Heart right ventricle (tissue), 16 donors: ENCODE measurements around the gene AFG3L2. TPM values are rescaled to one million over a fixed set of nuclear protein-coding genes. Genes with fewer than 3 reads are reported as not detected.
A peak's percentile ranks its signal among the peaks of the same experiment; 100 is the strongest.

Experiments used
- ATAC-seq, 8 donors: fragments of 200-7000 bp; cut with Tn5 transposase; one replicate each; pipeline ENCODE4 v1.9.1; 2020; ENCODE audit warnings: mild to moderate bottlenecking in 8 of 8, moderate library complexity in 8 of 8, moderate number of reproducible peaks in 1 of 8
- DNase-seq, 2 donors: peaks; one replicate each; pipeline ENCODE4 v3.0.0-alpha.2; 2020
- H3K27ac ChIP-seq, 10 donors: fragments of 200-600 bp; sonication (generic) in 2 of 10; one replicate each; pipeline versions ENCODE4 v1.5.0 to v1.8.0; 2020 to 2022; ENCODE audit warnings: mild to moderate bottlenecking in 3 of 10
- H3K27me3 ChIP-seq, 7 donors: fragments of 200-600 bp; one replicate each; pipeline ENCODE4 v1.8.0; 2021 to 2022; ENCODE audit warnings: mild to moderate bottlenecking in 2 of 7
- H3K36me3 ChIP-seq, 9 donors: fragments of 200-600 bp; sonication (generic) in 1 of 9; one replicate each; pipeline versions ENCODE4 v1.5.0 to v1.8.0; 2020 to 2022; ENCODE audit warnings: mild to moderate bottlenecking in 2 of 9
- H3K4me1 ChIP-seq, 9 donors: fragments of 200-600 bp; sonication (generic) in 1 of 9; one replicate each; pipeline versions ENCODE4 v1.5.0 to v1.8.0; 2020 to 2022; ENCODE audit warnings: mild to moderate bottlenecking in 4 of 9
- H3K4me3 ChIP-seq, 10 donors: fragments of 200-600 bp; sonication (generic) in 2 of 10; one replicate each; pipeline versions ENCODE4 v1.5.0 to v1.8.0; 2020 to 2022; ENCODE audit warnings: mild to moderate bottlenecking in 7 of 10, moderate library complexity in 2 of 10
- H3K9me3 ChIP-seq, 11 donors: fragments of 200-600 bp in 10 of 11; sonication (generic) in 2 of 11; one replicate each; pipeline versions ENCODE4 v1.5.0 to v1.8.0; 2013 to 2022; ENCODE audit warnings: mild to moderate bottlenecking in 2 of 11, control low read depth in 1 of 11, moderate library complexity in 1 of 11
- WGBS, 2 donors: extraction: QIAGEN DNeasy Blood & Tissue Kit; methylation state at CpG; one replicate each; pipeline ENCODE4 v1.1.7; 2013; ENCODE audit warnings: inconsistent platforms in 1 of 2; 5-methylcytosine and 5-hydroxymethylcytosine counted together
- intact Hi-C, 10 donors: fragments of 100-400 bp; cut with DNase I; formaldehyde crosslinking; loops; one replicate each; pipeline versions ENCODE4 v1.11.1 to v1.14.2; 2022
- polyA plus RNA-seq, 2 donors: library from polyadenylated mRNA; stranded (reverse); fragments of 200-250 nt; gene quantifications; one replicate each; pipeline ENCODE4 v1.2.3, GENCODE V29; 2013
- total RNA-seq, 10 donors: library from RNA; stranded (reverse); fragmentation: NEBNext Ultra II Directional in 3 of 10; extraction: Animal tissue kit (Norgen Biotek cat#: 25700) in 3 of 10; gene quantifications; one replicate each; pipeline versions ENCODE4 v1.2.1 to v1.2.4, GENCODE V29; 2021 to 2023
- TF ChIP-seq, protein P1 (sequence below), 9 donors: fragments of 200-600 bp; sonication (generic) in 2 of 9; IDR thresholded peaks; one replicate each; pipeline versions ENCODE4 v1.5.0 to v1.8.0; 2021 to 2022; ENCODE audit warnings: antibody characterized with exemption in 9 of 9, mild to moderate bottlenecking in 5 of 9, moderate library complexity in 1 of 9
- donor health status: Arrhythmogenic right ventricular cardiomyopathy.
- donor health status: ischemic (EF 13 %, LVEDD 7.1; RV severe dilation, severe dysfunction).
- donor health status: healthy with polysubstance abuse.
- donor health status: DM: no; HTN: yes; CAD: no.
- donor health status: DM: no; HTN: no; CAD: no.
- donor health status: ischemic (EF 25% LVEDD 6.9; RV normal size, moderate dysfunction).
- donor health status: ischemic (EF 25% LVEDD 5.7; RV mildly dilated, moderate dysfunction).
- donor health status: healthy.
- donor health status: DM: yes; HTN: yes; CAD: no.
- donor health status: Ischemic cardiomyopathy.
- donor health status: ischemic (EF 35%, LVEDD 5.7; RV mildly dilated, moderate dysfunction).
- donor health status: nonischemic (EF 11% LVEDD 7.7; RV severe dilation, severe dysfunction).
- donor health status: DM: yes; HTN: yes; CAD: no.
- donor health status: PGD.
- donor health status: ischemic (EF 29% LVEDD 5.4; RV normal size, mild dysfunction).
- donor health status: nonischemic (EF 23%, LVEDD 6.1; RV moderate dilation, normal function).

Gene AFG3L2
- total and polyA plus RNA-seq, 12 donors, result 48.1 to 176 (median 142) TPM

DNA sequence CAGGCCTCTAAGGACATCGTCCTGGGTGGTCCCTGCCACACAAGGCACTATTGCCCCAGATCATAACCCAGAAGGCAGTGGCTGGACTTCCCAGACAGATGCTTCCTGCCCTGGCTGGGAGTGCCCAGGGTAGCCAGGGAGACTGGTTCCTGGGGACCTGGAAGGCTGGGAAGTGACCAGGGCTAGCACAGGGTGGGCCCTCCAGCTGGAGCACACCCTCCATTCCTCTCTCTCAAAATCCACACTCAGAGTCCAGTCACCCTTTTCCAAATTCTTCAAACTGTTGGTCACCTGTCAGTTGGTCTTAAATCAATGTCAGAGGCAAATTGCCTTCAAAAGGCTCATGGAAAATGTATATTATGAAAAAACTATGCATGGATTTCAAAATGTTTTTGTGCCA is 80.6 kb downstream of the AFG3L2 start:
- DNase-seq, result no peak
- Histone ChIP-seq H3K36me3 (no peaks in the 10 kb centered on the region), H3K9me3 (peaks cover 0 to 5% (median 0%) of the 10 kb centered on the region in 11 donors), H3K4me1 (no peaks in the 10 kb centered on the region), H3K27me3 (no peaks in the 10 kb centered on the region), H3K27ac (no peak overlapping the region), H3K4me3 (no peak overlapping the region)
- 70 to 83% methylated on average over 1 of the region's 1 CpG for WGBS, 2 donors
- TF ChIP-seq, protein P1, sequence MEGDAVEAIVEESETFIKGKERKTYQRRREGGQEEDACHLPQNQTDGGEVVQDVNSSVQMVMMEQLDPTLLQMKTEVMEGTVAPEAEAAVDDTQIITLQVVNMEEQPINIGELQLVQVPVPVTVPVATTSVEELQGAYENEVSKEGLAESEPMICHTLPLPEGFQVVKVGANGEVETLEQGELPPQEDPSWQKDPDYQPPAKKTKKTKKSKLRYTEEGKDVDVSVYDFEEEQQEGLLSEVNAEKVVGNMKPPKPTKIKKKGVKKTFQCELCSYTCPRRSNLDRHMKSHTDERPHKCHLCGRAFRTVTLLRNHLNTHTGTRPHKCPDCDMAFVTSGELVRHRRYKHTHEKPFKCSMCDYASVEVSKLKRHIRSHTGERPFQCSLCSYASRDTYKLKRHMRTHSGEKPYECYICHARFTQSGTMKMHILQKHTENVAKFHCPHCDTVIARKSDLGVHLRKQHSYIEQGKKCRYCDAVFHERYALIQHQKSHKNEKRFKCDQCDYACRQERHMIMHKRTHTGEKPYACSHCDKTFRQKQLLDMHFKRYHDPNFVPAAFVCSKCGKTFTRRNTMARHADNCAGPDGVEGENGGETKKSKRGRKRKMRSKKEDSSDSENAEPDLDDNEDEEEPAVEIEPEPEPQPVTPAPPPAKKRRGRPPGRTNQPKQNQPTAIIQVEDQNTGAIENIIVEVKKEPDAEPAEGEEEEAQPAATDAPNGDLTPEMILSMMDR (IDR thresholded peaks at IDR 0.05), result no peak
- intact Hi-C loops, result no loop called here
- ATAC-seq, result peak in 2 of 8 donors; percentile 33 to 53

DNA sequence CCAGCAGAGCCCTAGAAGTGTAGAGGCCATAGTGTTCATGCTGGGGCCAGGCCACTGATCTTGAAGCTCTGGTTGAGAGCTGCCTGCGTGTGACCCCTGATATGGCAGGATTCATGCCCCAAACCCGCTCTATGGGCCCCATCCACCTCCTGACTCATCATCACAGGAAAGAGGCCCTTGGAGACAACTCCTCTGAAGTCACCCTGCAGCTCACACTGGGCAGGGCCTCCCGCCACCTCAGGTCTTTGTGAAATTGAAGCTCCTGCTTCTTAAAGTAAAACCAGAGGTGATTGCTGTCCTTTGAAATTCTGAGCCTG is 81.0 kb downstream of the AFG3L2 start:
- TF ChIP-seq, protein P1 (IDR thresholded peaks at IDR 0.05), result no peak
- peaks cover 0 to 2% (median 0%) of the 10 kb centered on the region in 7 donors for H3K27me3 ChIP-seq
- DNase-seq (no peak), ATAC-seq (no peak)
- intact Hi-C loops, result no loop called here
- peaks cover 0 to 5% (median 0%) of the 10 kb centered on the region in 11 donors for H3K9me3 ChIP-seq
- no peak overlapping the region for H3K4me3 ChIP-seq
- H3K27ac ChIP-seq, result no peak overlapping the region
- H3K36me3 ChIP-seq, result no peaks in the 10 kb centered on the region
- no peaks in the 10 kb centered on the region for H3K4me1 ChIP-seq
- WGBS, 2 donors, result 94% methylated on average over 3 of the region's 3 CpGs

DNA sequence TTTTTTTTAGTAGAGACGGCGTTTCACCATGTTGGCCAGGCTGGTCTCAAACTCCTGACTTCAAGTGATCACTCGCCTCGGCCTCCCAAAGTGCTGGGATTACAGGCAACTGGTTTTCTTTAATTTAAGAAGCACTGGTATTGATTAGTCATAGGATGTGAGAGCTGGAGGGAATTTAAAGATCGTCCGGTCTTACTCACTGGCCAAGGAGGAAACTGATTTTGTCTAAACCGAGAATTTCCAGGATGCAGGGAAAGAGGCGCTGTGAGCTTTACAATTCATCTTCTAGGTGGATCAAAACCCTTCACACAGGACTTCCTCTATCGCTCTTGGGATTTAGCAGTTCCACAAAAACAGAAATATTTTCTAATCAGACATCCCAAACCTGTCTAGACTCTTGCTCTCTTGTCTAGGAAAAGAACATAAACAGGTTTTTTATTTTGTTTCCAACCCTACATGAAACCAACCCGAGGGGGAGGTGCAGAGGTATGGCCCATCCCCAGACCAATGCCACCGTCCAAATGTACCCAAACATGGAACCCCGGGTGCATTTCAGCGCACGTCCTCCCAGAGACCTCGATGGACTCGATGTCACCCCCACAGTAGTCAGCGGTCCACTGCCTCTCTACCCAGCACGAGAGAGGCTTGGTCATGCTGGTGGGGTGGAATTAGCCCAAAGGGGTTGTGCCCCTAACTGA is 81.5 kb downstream of the AFG3L2 start:
- H3K36me3 ChIP-seq, result no peaks in the 10 kb centered on the region
- DNase-seq (no peak), ATAC-seq (no peak)
- H3K9me3 ChIP-seq, result peaks cover 0 to 5% (median 0%) of the 10 kb centered on the region in 11 donors
- intact Hi-C loops, result no loop called here
- H3K4me3 ChIP-seq, result no peak overlapping the region
- H3K27ac ChIP-seq, result no peak overlapping the region
- no peaks in the 10 kb centered on the region for H3K4me1 ChIP-seq
- H3K27me3 ChIP-seq, result peaks cover 0 to 4% (median 0%) of the 10 kb centered on the region in 7 donors
- TF ChIP-seq, protein P1 (IDR thresholded peaks at IDR 0.05), result no peak
- WGBS, 2 donors, result 90 to 94% methylated on average over 18 of the region's 18 CpGs

DNA sequence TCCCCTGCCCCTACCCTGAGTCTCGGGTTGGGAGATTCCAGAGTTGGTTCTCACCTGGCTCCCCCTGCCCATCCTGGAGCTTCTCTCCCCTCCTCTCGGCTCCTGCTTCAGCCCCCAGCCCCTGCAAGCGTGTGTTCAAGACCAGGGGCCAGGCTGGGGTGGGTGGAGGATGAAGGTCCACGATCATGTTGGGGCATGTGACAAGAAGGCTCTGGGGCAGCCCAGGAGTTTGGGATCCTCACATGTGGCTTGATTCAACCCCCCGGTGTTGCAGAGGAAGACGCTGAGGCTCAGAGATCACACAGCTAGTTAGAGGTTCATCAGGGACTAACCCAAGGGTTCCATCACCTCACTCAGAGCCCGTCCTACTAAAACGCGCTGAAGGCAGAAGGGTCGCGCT is 83.2 kb downstream of the AFG3L2 start:
- ATAC-seq, result no peak
- peaks cover 0 to 11% (median 3%) of the 10 kb centered on the region in 9 donors for H3K4me1 ChIP-seq
- H3K4me3 ChIP-seq, result no peak overlapping the region
- 79 to 86% methylated on average over 11 of the region's 11 CpGs for WGBS, 2 donors
- TF ChIP-seq, protein P1 (IDR thresholded peaks at IDR 0.05), result no peak
- H3K27me3 ChIP-seq, result peaks cover 0 to 12% (median 0%) of the 10 kb centered on the region in 7 donors
- DNase-seq, result no peak
- intact Hi-C loops, result no loop called here
- H3K36me3 ChIP-seq, result no peaks in the 10 kb centered on the region
- peaks cover 0 to 5% (median 0%) of the 10 kb centered on the region in 11 donors for H3K9me3 ChIP-seq
- no peak overlapping the region for H3K27ac ChIP-seq
